ENCODE data around the gene CNPY1.

DNA sequence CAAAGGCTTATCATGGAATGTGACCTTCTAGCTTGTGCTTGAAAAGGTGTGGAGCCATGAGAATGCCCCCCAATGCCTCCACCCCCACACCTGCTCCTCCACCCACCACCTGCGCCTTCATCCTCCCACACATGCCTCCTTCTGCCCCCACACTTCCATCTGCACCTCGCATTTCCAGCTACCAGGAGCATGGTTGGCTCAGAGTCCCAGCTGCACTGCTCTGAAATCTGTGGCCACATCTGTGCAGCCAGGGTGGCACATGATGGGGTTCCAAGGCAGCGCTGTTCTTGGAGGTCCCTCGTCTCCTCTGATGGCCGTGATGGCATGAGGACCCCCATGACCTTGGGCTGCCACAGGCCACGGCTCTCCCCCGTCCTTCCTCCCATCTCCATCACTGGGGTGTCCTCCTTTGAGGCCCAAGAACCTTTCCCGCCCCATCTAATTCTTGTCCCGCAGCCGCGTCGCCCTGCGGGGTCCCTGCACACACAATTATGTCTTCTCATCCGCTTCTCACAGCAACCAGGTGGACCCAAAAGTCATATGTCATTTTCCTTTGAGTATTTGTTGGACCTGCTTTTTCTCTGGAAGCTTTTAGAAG is 40.6 kb upstream of the CNPY1 start:
- no peak for TF ChIP-seq CTCF (IDR thresholded peaks at IDR 0.05)
- TF ChIP-seq POLR2A (IDR thresholded peaks at IDR 0.05): no peak

All from thyroid gland (tissue), 4 donors.